HTR-8/SVneo (cell line): ENCODE measurements around the gene ACOX3.
"Not testable (repeated sequence)": the region's sequence is repeated elsewhere in the genome, so short reads cannot be mapped to it uniquely, and the experiment has no call there.

Experiments
- DNase-seq: peaks from one replicate; pipeline ENCODE4 v3.0.0; 2011; ENCODE audit warnings: low spot score, mixed read lengths; ENCODE audit not compliant: insufficient read length
- FAIRE-seq: peaks from 2 replicates; lab custom pipeline; 2011; peaks lifted over from hg19 to GRCh38; lab: Jason Lieb, UNC

Gene ACOX3

GRCh38 chr4:8345053-8345945 is 95.2 kb downstream of the ACOX3 start:
- FAIRE-seq (no peak), DNase-seq (no peak)

DNA sequence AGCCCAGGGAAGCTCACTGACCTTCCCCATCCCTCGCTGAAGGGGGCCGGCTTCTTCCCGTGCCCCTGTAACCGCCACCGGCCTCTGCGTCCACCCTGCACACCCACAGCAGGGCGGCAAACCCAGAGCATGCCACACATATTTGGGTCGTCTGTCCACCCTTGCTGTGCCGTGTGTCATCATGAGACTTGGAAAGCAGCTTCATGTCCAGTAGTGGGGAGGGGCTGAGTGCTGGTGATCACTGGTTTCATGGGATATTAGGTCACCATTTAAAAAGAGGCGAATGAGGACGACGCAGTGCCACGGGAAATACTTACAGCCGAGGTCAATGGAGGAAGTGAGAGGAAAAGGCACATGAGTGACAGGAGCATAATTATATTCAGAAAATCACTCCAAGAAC is 96.1 kb downstream of the ACOX3 start:
- no peak for FAIRE-seq

DNA sequence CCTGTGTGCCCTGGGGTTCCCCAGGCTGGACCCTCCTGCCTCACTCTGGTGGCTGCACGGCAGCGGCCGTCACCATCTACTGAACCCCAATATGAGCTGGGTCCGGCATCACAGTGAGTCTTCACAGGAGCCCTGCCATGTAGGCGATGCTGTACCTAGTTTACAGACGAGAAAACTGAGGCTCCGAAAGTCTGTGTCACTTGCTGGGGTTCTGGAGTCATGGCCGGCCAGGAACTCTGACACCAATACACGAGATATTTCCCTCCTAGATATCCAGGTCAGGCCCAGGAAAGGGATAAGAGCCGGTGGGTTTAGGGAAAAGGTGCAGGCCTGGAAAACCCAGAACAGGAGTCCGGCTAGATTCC is 96.6 kb downstream of the ACOX3 start:
- no peak for DNase-seq
- FAIRE-seq: no peak

More for the DNA sequence above, 96.1 kb downstream of the ACOX3 start:
- no peak for DNase-seq

GRCh38 chr4:8343262-8343966 is 97.1 kb downstream of the ACOX3 start:
- DNase-seq (no peak), FAIRE-seq (no peak)

GRCh38 chr4:8342651-8343261 is 97.8 kb downstream of the ACOX3 start:
- FAIRE-seq (no peak), DNase-seq (no peak)

GRCh38 chr4:8341691-8342090 is 98.8 kb downstream of the ACOX3 start:
- no peak for DNase-seq
- no peak for FAIRE-seq

- DNase-seq, FAIRE-seq: not testable (repeated sequence)
Measured at GRCh38 chr4:8341281-8341680, 99.2 kb downstream of the ACOX3 start.

DNA sequence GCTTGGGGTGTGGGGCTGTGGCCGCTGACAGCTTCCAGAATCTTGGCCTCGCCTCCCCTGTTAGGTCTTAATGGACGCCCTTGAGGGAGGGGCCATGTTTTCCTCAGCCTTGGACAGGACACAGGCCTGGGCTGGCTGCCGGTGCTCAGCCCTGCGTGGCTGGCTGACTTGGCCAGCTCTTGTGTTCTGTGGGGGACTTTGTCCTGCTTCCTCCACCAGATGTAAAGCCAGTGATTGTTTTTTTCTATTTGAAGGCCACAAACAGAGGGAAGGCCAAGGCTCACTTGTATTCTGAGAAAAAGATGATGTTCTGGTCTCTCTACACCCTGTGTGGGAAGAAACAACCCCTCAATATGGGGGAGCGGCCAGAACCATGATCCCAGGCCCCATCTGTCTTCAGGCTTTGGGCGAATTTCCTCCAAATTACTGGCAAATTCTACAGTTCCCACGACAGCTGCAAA is 99.7 kb downstream of the ACOX3 start:
- DNase-seq: no peak
- no peak for FAIRE-seq

DNA sequence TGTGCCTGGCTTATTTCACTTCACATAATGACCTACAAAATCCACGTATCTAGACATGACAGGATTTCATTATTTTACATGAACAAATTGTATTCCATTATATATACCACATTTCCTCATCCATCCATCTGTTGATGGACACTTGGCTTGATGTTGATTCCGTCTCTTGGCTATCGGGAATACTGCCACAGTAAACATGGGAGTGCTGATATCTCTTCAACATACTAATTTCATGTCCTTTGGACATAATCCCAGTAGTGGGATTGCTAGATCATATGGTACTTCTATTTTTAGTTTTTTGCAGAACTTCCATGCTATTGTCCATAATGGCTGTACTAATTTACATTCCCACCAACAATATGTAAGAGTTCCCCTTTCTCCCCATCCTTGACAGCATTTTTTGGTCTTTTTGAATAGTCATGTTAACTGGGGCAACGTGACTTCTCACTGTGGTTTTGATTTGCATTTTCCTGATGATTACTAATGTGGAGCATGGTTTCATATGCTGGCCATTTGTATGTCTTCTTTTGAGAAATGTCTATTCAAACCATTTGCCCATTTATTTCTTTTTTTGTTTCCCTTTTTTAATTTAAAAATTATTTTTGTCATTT is 102.1 kb downstream of the ACOX3 start:
- DNase-seq (no peak), FAIRE-seq (no peak)

GRCh38 chr4:8336412-8337075 is 104.0 kb downstream of the ACOX3 start:
- DNase-seq (peak; percentile 27), FAIRE-seq (no peak)

- no peak for FAIRE-seq
Measured at GRCh38 chr4:8335848-8336247, 104.7 kb downstream of the ACOX3 start.

DNA sequence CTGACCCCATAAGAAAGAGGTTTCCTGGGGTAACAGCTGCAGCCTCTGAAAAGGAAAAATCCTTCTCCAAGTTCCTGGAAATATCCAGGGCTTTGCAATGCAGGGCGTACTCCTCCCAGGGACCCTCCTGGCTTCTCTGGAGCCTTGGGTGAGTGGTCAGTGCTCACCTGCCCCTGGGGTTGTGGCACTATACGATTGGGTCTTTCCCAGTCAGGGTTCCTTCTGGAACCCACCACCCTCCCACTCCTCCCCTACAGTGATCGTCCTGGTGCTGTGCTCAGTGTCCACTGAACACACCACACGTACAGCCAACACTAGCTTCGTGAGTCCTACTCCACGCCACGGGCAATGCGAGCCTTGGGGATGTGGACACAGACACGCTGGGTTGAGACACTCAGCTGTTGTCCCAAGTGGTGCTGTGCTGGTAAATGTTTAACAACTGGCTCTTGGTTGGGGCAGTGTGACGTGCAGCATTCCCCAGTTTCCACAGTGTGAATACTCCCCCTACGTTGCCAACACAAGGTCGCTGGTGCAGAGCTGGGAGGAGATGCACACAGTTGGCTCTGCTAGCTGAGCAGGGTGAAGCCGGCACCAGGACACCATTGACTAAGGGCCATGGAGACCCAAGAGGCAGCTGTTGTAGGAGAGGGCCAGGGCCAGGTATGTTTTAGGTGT is 105.6 kb downstream of the ACOX3 start:
- DNase-seq (no peak), FAIRE-seq (peak; percentile 54)

More at GRCh38 chr4:8335848-8336247, 104.7 kb downstream of the ACOX3 start:
- DNase-seq: no peak

GRCh38 chr4:8333726-8334460 is 106.6 kb downstream of the ACOX3 start:
- no peak for FAIRE-seq
- no peak for DNase-seq

DNA sequence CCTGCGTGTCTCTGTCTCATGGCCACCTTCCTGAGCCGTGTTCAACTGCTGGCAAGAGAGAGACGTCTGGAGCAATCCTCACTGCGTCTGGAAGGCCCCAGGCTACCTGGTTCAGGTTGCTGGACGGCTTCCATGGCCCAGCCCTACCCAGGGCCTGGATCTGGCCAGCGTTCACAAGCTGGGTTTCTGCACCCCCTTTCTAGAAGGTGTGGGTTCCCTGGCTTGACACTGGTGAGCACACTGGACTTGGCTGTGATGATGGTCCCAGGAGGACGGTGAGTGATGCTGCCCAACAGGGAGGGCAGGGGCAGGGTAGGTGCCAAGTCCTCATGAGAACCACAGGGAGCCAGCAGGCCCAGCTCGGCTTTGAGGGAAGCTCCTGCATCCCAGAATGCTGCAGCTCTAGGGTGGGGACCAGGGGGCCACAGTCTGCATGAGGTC is 107.6 kb downstream of the ACOX3 start:
- DNase-seq: no peak
- FAIRE-seq: no peak

GRCh38 chr4:8332038-8332857 is 108.3 kb downstream of the ACOX3 start:
- no peak for FAIRE-seq
- no peak for DNase-seq

GRCh38 chr4:8331575-8331955 is 109.0 kb downstream of the ACOX3 start:
- FAIRE-seq: no peak

DNA sequence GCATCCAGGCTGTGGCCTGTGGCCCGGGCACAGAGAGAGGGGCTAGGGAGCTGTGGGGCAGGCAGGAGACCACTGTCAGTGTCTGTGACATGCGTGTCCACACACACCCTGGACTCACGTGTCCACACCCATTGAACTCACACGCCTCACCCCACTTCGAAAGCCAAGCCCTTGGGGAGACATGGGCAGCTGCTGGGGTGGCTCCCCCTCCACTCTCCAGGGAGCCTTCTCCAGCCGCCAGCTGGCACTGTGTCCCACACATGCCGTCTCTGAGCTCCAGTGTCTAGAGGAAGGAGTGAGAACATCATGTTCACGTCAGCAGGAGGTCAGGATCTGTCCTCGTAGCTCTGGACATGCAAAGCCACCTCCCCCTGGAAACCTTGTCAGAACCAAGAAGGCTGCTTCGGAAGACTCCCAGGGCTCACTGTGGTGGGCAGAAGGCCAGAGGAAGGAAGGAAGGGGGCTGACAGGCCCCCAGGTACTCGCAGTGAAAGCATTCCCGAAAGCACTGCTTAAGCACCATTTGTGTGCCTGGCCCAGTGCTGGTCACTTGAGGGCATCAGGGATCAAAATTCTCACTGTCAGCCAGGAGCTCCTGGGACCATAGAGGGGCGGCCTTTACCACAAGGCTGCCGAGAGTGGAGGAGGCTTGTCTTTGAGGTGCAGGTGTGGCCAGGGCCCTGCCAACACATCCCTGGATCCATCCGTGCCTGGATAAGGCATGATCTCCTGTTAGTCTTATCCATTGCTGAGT is 109.5 kb downstream of the ACOX3 start:
- FAIRE-seq (no peak), DNase-seq (no peak)

More at GRCh38 chr4:8331575-8331955, 109.0 kb downstream of the ACOX3 start:
- DNase-seq: no peak
